ENCODE results near the gene DNAJB11.

GRCh38 chr3:186590580-186591295 is 20.2 kb downstream of the DNAJB11 start:
- no peak for TF ChIP-seq POLR2A (IDR thresholded peaks at IDR 0.05)
- no peak for TF ChIP-seq CTCF (IDR thresholded peaks at IDR 0.05)
- TF ChIP-seq POLR2AphosphoS5 (IDR thresholded peaks at IDR 0.05; ENCODE audit: insufficient read depth in 1 of 2, low read depth in 1 of 2) = no peak

Measured in vagina (tissue), 2 donors.